GM12873 (cell line): ENCODE data around the gene CBFA2T3.

Source experiments
- CTCF ChIP-seq: IDR thresholded peaks from 2 replicates; pipeline ENCODE4 v1.5.1; 2012; ENCODE audit warnings: low read depth, mild to moderate bottlenecking, moderate library complexity, low read length, control low read depth; ENCODE audit not compliant: insufficient read depth; ENCODE audit errors: missing control alignments

The CBFA2T3 gene

GRCh38 chr16:88938777-88939244 is 38.2 kb downstream of the CBFA2T3 start:
- no peak for TF ChIP-seq CTCF

- no peak for TF ChIP-seq CTCF
These were observed 38.8 kb downstream of the CBFA2T3 start for GRCh38 chr16:88938119-88938776.

GRCh38 chr16:88937206-88937621 is 39.8 kb downstream of the CBFA2T3 start:
- no peak for TF ChIP-seq CTCF

GRCh38 chr16:88936556-88937205 is 40.3 kb downstream of the CBFA2T3 start:
- no peak for TF ChIP-seq CTCF

- TF ChIP-seq CTCF = peak; percentile 56
These were observed 40.9 kb downstream of the CBFA2T3 start for GRCh38 chr16:88936008-88936555.

- TF ChIP-seq CTCF = no peak
These were observed 42.8 kb downstream of the CBFA2T3 start for GRCh38 chr16:88934066-88934667.

- no peak for TF ChIP-seq CTCF
These were observed 44.1 kb downstream of the CBFA2T3 start for GRCh38 chr16:88932929-88933328.
